ENCODE results near the gene ERC1. TPM values are rescaled to one million over a fixed set of nuclear protein-coding genes. Genes with fewer than 3 reads are reported as not detected.

The ERC1 gene
- total and polyA plus RNA-seq, 2 donors from 2014 or later = 5.1 to 68.3 TPM

DNA sequence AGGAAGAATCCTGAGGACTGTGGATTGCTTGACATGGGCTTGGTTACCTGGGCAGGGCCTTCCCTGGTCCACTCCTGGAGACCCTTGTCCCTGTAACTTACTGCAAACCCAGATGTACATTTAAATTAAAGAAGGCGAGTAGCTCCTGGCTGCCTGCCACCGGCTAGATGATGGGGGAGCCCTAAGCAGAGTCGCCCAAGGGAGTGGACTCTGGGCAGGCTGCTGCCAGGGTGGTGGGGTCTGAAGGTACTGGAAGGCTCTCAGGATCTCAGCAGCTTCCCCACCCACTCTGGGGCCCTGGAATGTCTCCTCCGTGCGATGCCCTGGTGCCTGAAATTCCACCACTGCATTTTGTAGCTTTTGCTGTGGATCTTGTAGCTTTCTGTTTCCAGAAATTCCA is 528.6 kb downstream of the ERC1 start:
- H3K27ac ChIP-seq (ENCODE audit: low read depth in 2 of 2, low read length in 2 of 2) = no peak overlapping the region
- H3K4me1 ChIP-seq (ENCODE audit: control insufficient read depth in 2 of 3, insufficient read depth in 2 of 3, low read depth in 1 of 3, low read length in 3 of 3) = peaks cover 0 to 4% (median 0%) of the 10 kb centered on the region in 3 donors
- TF ChIP-seq, protein P1, sequence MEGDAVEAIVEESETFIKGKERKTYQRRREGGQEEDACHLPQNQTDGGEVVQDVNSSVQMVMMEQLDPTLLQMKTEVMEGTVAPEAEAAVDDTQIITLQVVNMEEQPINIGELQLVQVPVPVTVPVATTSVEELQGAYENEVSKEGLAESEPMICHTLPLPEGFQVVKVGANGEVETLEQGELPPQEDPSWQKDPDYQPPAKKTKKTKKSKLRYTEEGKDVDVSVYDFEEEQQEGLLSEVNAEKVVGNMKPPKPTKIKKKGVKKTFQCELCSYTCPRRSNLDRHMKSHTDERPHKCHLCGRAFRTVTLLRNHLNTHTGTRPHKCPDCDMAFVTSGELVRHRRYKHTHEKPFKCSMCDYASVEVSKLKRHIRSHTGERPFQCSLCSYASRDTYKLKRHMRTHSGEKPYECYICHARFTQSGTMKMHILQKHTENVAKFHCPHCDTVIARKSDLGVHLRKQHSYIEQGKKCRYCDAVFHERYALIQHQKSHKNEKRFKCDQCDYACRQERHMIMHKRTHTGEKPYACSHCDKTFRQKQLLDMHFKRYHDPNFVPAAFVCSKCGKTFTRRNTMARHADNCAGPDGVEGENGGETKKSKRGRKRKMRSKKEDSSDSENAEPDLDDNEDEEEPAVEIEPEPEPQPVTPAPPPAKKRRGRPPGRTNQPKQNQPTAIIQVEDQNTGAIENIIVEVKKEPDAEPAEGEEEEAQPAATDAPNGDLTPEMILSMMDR (IDR thresholded peaks at IDR 0.05; ENCODE audit: borderline replicate concordance, extremely low read depth, insufficient read depth) = no peak
- intact Hi-C loops (cut with DNase I) = no loop called here
- FAIRE-seq (no peak), DNase-seq (no peak)
- H3K4me3 ChIP-seq (ENCODE audit: low read length in 3 of 3) = no peak overlapping the region
- H3K27me3 ChIP-seq (ENCODE audit: control insufficient read depth, insufficient read depth, low read length) = no peaks in the 10 kb centered on the region
- no peaks in the 10 kb centered on the region for H3K36me3 ChIP-seq (ENCODE audit: control insufficient read depth in 2 of 3, insufficient read depth in 3 of 3, low read length in 3 of 3)
- H3K9ac ChIP-seq (ENCODE audit: low read length in 3 of 3) = no peak overlapping the region
- H3K9me3 ChIP-seq (ENCODE audit: control insufficient read depth in 2 of 3, insufficient read depth in 1 of 3, low read length in 3 of 3) = peaks cover 0 to 5% (median 0%) of the 10 kb centered on the region in 3 donors

DNA sequence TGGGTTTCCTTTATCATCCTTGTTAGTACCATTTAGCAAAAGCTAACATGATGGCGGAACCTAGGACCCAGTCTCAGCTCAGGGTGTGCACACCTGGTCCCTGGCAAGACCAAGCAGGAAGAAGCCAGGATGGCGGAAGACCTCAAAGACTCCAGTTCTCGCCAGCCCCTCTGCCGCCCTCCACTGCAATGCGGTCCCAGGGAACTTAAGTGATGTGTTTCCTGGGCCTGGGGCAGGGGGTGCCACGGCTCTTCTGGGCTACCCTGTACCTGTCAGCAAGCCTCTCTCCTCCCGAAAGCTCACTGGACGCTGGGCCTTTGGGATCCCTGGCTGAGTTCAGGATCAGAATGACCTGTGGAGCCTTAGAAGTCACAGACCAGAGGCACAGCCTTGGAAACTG is 532.0 kb downstream of the ERC1 start:
- no peak overlapping the region for H3K4me3 ChIP-seq (ENCODE audit: low read length in 3 of 3)
- no peak overlapping the region for H3K27ac ChIP-seq (ENCODE audit: low read depth in 2 of 2, low read length in 2 of 2)
- TF ChIP-seq, protein P1 (IDR thresholded peaks at IDR 0.05; ENCODE audit: borderline replicate concordance, extremely low read depth, insufficient read depth) = no peak
- DNase-seq (no peak), FAIRE-seq (no peak)
- H3K9ac ChIP-seq (ENCODE audit: low read length in 3 of 3) = no peak overlapping the region
- peaks cover 0 to 4% (median 0%) of the 10 kb centered on the region in 3 donors for H3K4me1 ChIP-seq (ENCODE audit: control insufficient read depth in 2 of 3, insufficient read depth in 2 of 3, low read depth in 1 of 3, low read length in 3 of 3)
- H3K27me3 ChIP-seq (ENCODE audit: control insufficient read depth, insufficient read depth, low read length) = no peaks in the 10 kb centered on the region
- H3K9me3 ChIP-seq (ENCODE audit: control insufficient read depth in 2 of 3, insufficient read depth in 1 of 3, low read length in 3 of 3) = no peaks in the 10 kb centered on the region
- intact Hi-C loops (cut with DNase I) = no loop called here
- no peaks in the 10 kb centered on the region for H3K36me3 ChIP-seq (ENCODE audit: control insufficient read depth in 2 of 3, insufficient read depth in 3 of 3, low read length in 3 of 3)

DNA sequence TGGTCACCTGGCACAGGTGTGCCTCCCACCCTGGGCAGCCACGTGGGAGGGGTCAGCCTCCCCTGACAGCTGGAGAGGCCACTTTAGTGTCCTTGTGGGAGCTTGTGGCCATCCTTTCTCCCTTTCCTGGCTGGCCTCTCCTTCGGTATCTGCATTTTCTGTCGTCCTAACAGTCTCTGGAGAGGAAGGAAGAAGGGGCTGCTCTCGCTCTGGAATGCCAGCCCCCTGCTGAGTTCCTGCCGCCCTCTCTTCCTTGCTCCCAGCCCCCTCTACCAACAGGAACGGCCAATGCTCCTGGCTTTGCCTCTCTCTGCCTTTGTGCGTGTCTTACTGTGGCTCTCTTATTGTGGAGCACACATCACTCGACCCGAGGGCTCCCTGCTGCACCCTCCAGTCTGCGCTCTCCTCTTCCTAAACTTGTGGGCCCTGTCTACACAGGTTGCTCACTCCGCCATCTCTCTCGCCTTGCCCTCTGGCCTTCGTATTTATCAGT is 532.6 kb downstream of the ERC1 start:
- H3K9me3 ChIP-seq (ENCODE audit: control insufficient read depth in 2 of 3, insufficient read depth in 1 of 3, low read length in 3 of 3) = no peaks in the 10 kb centered on the region
- no peak overlapping the region for H3K4me3 ChIP-seq (ENCODE audit: low read length in 3 of 3)
- intact Hi-C loops (cut with DNase I) = no loop called here
- no peaks in the 10 kb centered on the region for H3K36me3 ChIP-seq (ENCODE audit: control insufficient read depth in 2 of 3, insufficient read depth in 3 of 3, low read length in 3 of 3)
- H3K9ac ChIP-seq (ENCODE audit: low read length in 3 of 3) = no peak overlapping the region
- DNase-seq (no peak), FAIRE-seq (no peak)
- no peak overlapping the region for H3K27ac ChIP-seq (ENCODE audit: low read depth in 2 of 2, low read length in 2 of 2)
- TF ChIP-seq, protein P1 (IDR thresholded peaks at IDR 0.05; ENCODE audit: borderline replicate concordance, extremely low read depth, insufficient read depth) = no peak
- H3K27me3 ChIP-seq (ENCODE audit: control insufficient read depth, insufficient read depth, low read length) = no peaks in the 10 kb centered on the region
- H3K4me1 ChIP-seq (ENCODE audit: control insufficient read depth in 2 of 3, insufficient read depth in 2 of 3, low read depth in 1 of 3, low read length in 3 of 3) = peaks cover 0 to 4% (median 0%) of the 10 kb centered on the region in 3 donors

DNA sequence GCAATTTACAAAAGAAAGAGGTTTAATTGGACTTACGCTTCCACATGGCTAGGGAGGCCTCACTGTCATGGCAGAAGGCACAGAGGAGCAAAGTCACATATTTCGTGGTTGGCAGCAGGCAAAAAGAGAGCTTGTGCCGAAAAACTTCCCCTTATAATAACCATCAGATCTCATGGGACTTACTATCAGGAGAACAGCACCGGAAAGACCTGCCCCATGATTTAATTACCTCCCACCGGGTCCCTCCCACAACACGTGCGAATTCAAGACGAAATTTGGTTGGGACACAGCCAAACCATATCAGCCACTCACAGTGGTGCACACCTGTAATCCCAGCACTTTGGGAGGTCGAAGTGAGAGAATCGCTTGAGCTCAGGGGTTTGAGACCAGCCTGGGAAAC is 534.8 kb downstream of the ERC1 start:
- Histone ChIP-seq H3K27me3 (ENCODE audit: control insufficient read depth, insufficient read depth, low read length) (peaks cover 3% of the 10 kb centered on the region), H3K9ac (ENCODE audit: low read length in 3 of 3) (no peak overlapping the region), H3K9me3 (ENCODE audit: control insufficient read depth in 2 of 3, insufficient read depth in 1 of 3, low read length in 3 of 3) (no peaks in the 10 kb centered on the region), H3K4me3 (ENCODE audit: low read length in 3 of 3) (no peak overlapping the region), H3K36me3 (ENCODE audit: control insufficient read depth in 2 of 3, insufficient read depth in 3 of 3, low read length in 3 of 3) (no peaks in the 10 kb centered on the region), H3K27ac (ENCODE audit: low read depth in 2 of 2, low read length in 2 of 2) (no peak overlapping the region), H3K4me1 (ENCODE audit: control insufficient read depth in 2 of 3, insufficient read depth in 2 of 3, low read depth in 1 of 3, low read length in 3 of 3) (no peaks in the 10 kb centered on the region)
- FAIRE-seq = no peak
- DNase-seq = no peak
- TF ChIP-seq, protein P1 (IDR thresholded peaks at IDR 0.05; ENCODE audit: borderline replicate concordance, extremely low read depth, insufficient read depth) = no peak
- intact Hi-C loops (cut with DNase I) = no loop called here

Data from kidney (tissue), 14 donors.